H1 (cell line): ENCODE measurements around the gene ING5. TPM values are rescaled to one million over a fixed set of nuclear protein-coding genes. Genes with fewer than 3 reads are reported as not detected.

Source experiments
- CTCF ChIA-PET: fragments of 300-600 bp; sonication (Branson Sonifier 250); formaldehyde crosslinking; loops from one replicate; lab custom pipeline; 2021; ENCODE audit not compliant: partially characterized antibody; lab: Charles Lee
- POLR2A ChIA-PET: fragments of 300-600 bp; sonication (Branson Sonifier 250); formaldehyde crosslinking; loops from one replicate; lab custom pipeline; 2021; ENCODE audit warnings: inconsistent platforms; ENCODE audit not compliant: partially characterized antibody; lab: Charles Lee
- DNase-seq, 2 experiments: peaks; one replicate each; pipeline versions ENCODE4 v3.0.0 to v3.0.0-alpha.2; 2010 to 2022; ENCODE audit warnings: low spot score in 2 of 2, low read depth in 1 of 2, mixed read lengths in 1 of 2
- FAIRE-seq: peaks from 2 replicates; lab custom pipeline; 2011; peaks lifted over from hg19 to GRCh38; lab: Jason Lieb, UNC
- H2AFZ ChIP-seq: 2 replicates; pipeline ENCODE4 v1.8.1; 2012; ENCODE audit warnings: low read length, inconsistent platforms
- H2AK5ac ChIP-seq: 2 replicates; pipeline ENCODE4 v1.6.1; 2013; ENCODE audit warnings: low read depth, low read length
- H2BK120ac ChIP-seq: replicated peaks from 2 replicates; pipeline ENCODE3; 2013; ENCODE audit warnings: low read depth, low read length, inconsistent platforms
- H2BK12ac ChIP-seq: 2 replicates; pipeline ENCODE4 v1.6.1; 2013; ENCODE audit warnings: low read depth, low read length
- H2BK15ac ChIP-seq: 2 replicates; pipeline ENCODE4 v1.6.1; 2013; ENCODE audit warnings: low read length
- H2BK20ac ChIP-seq: 2 replicates; pipeline ENCODE4 v1.6.1; 2013; ENCODE audit warnings: low read length
- H2BK5ac ChIP-seq: 2 replicates; pipeline ENCODE4 v1.6.1; 2013; ENCODE audit warnings: low read depth, low read length
- H3K14ac ChIP-seq: 2 replicates; pipeline ENCODE4 v1.6.1; 2013; ENCODE audit warnings: inconsistent platforms; ENCODE audit not compliant: insufficient read length
- H3K18ac ChIP-seq: 2 replicates; pipeline ENCODE4 v1.6.1; 2013; ENCODE audit warnings: low read length; ENCODE audit errors: extremely low read depth
- H3K23ac ChIP-seq: 2 replicates; pipeline ENCODE4 v1.6.1; 2013; ENCODE audit warnings: inconsistent platforms; ENCODE audit not compliant: insufficient read length
- H3K23me2 ChIP-seq: 2 replicates; pipeline ENCODE4 v1.6.1; 2013; ENCODE audit warnings: low read depth, low read length
- H3K27ac ChIP-seq: 2 replicates; pipeline ENCODE4 v1.6.1; 2011; ENCODE audit warnings: low read depth, low read length, inconsistent platforms
- H3K27me3 ChIP-seq, 4 experiments: replicated peaks in 1 of 4; 1 replicate in 1 of 4; 2 replicates in 3 of 4; pipeline versions ENCODE4 v1.6.1 to v1.8.1; 2011 to 2013; ENCODE audit warnings: low read length in 3 of 4, mild to moderate bottlenecking in 3 of 4, inconsistent platforms in 2 of 4, mixed read lengths in 2 of 4, moderate library complexity in 1 of 4; ENCODE audit not compliant: control insufficient read depth in 3 of 4, insufficient read depth in 3 of 4; ENCODE audit errors: extremely low read depth in 1 of 4
- H3K36me3 ChIP-seq, 4 experiments: 2 replicates each; pipeline versions ENCODE4 v1.6.1 to v1.8.1; 2011 to 2013; ENCODE audit warnings: mild to moderate bottlenecking in 4 of 4, low read length in 3 of 4, moderate library complexity in 2 of 4, control low read depth in 1 of 4, inconsistent platforms in 1 of 4; ENCODE audit not compliant: insufficient read depth in 4 of 4, control insufficient read depth in 2 of 4
- H3K4ac ChIP-seq: replicated peaks from 2 replicates; pipeline ENCODE3; 2013; ENCODE audit warnings: low read length, low read depth, mixed read lengths, inconsistent platforms; ENCODE audit not compliant: insufficient read length
- H3K4me1 ChIP-seq, 4 experiments: replicated peaks in 1 of 4; 1 replicate in 1 of 4; 2 replicates in 3 of 4; pipeline versions ENCODE4 v1.6.1 to v1.8.1; 2011 to 2013; ENCODE audit warnings: low read length in 3 of 4, inconsistent platforms in 2 of 4, mixed read lengths in 1 of 4; ENCODE audit not compliant: insufficient read depth in 4 of 4, control insufficient read depth in 3 of 4
- H3K4me2 ChIP-seq, 2 experiments: 2 replicates each; pipeline versions ENCODE4 v1.6.1 to v1.8.1; 2011 to 2013; ENCODE audit warnings: low read depth in 2 of 2, low read length in 2 of 2, control low read depth in 1 of 2, inconsistent platforms in 1 of 2, mild to moderate bottlenecking in 1 of 2; ENCODE audit not compliant: insufficient read depth in 1 of 2
- H3K4me3 ChIP-seq, 4 experiments: fragments of 200-600, 300-600 bp in 1 of 4; sonication (generic), shearing (Covaris generic), sonication (Bioruptor Twin) in 1 of 4; 2 replicates each; pipeline versions ENCODE4 v1.5.1 to v1.8.1; 2011 to 2016; ENCODE audit warnings: low read length in 4 of 4, low read depth in 3 of 4, control low read depth in 2 of 4, inconsistent platforms in 2 of 4, mild to moderate bottlenecking in 2 of 4, mixed read lengths in 1 of 4, moderate library complexity in 1 of 4; ENCODE audit not compliant: insufficient read depth in 2 of 4; ENCODE audit errors: extremely low read depth in 1 of 4
- H3K56ac ChIP-seq: replicated peaks from 2 replicates; pipeline ENCODE3; 2013; ENCODE audit warnings: low read depth, mild to moderate bottlenecking, mixed read lengths, low read length, inconsistent platforms; ENCODE audit not compliant: insufficient read length
- H3K79me1 ChIP-seq: 2 replicates; pipeline ENCODE4 v1.6.1; 2013; ENCODE audit warnings: low read depth, low read length, control low read depth
- H3K79me2 ChIP-seq, 2 experiments: 2 replicates each; pipeline versions ENCODE4 v1.6.1 to v1.8.1; 2012 to 2013; ENCODE audit warnings: low read length in 2 of 2, mild to moderate bottlenecking in 2 of 2, inconsistent platforms in 1 of 2; ENCODE audit not compliant: insufficient read depth in 2 of 2, control insufficient read depth in 1 of 2
- H3K9ac ChIP-seq, 4 experiments: replicated peaks in 1 of 4; 1 replicate in 1 of 4; 2 replicates in 3 of 4; pipeline versions ENCODE4 v1.6.1 to v1.8.1; 2011 to 2013; ENCODE audit warnings: low read depth in 3 of 4, low read length in 3 of 4, control low read depth in 2 of 4, mild to moderate bottlenecking in 2 of 4, moderate library complexity in 2 of 4, inconsistent platforms in 1 of 4; ENCODE audit errors: extremely low read depth in 1 of 4
- H3K9me3 ChIP-seq, 2 experiments: 2 replicates each; pipeline versions ENCODE4 v1.6.1 to v1.8.1; 2012 to 2013; ENCODE audit warnings: mild to moderate bottlenecking in 2 of 2, moderate library complexity in 2 of 2, control low read depth in 1 of 2, inconsistent platforms in 1 of 2, low read depth in 1 of 2, low read length in 1 of 2, mixed read lengths in 1 of 2; ENCODE audit not compliant: insufficient read depth in 2 of 2
- H4K20me1 ChIP-seq, 2 experiments: replicated peaks in 1 of 2; 2 replicates each; pipeline versions ENCODE3 to v1.8.1; 2011 to 2013; ENCODE audit warnings: inconsistent platforms in 2 of 2, low read length in 2 of 2, mild to moderate bottlenecking in 1 of 2; ENCODE audit not compliant: insufficient read depth in 2 of 2, control insufficient read depth in 1 of 2
- H4K5ac ChIP-seq: 2 replicates; pipeline ENCODE4 v1.6.1; 2013; ENCODE audit warnings: low read length, low read depth, mixed read lengths, inconsistent platforms; ENCODE audit not compliant: insufficient read length
- H4K8ac ChIP-seq: 2 replicates; pipeline ENCODE4 v1.8.0; 2013; ENCODE audit warnings: mild to moderate bottlenecking, moderate library complexity, low read length, inconsistent platforms; ENCODE audit not compliant: insufficient read depth; ENCODE audit errors: extremely low read depth
- H4K91ac ChIP-seq: replicated peaks from 2 replicates; pipeline ENCODE3; 2013; ENCODE audit warnings: low read length, mixed read lengths, inconsistent platforms; ENCODE audit not compliant: insufficient read length
- ATF2 ChIP-seq: IDR thresholded peaks from 2 replicates; pipeline ENCODE4 v1.6.1; 2012; ENCODE audit warnings: low read length, inconsistent platforms
- EZH2 ChIP-seq: fragments of 200-600 bp; sonication (generic); IDR thresholded peaks from 2 replicates; pipeline ENCODE4 v1.7.1; 2012; ENCODE audit warnings: low read depth, mild to moderate bottlenecking, moderate library complexity, low read length, inconsistent platforms; ENCODE audit not compliant: severe bottlenecking
- GABPA ChIP-seq: IDR thresholded peaks from 2 replicates; pipeline ENCODE4 v1.6.1; 2011; ENCODE audit warnings: mild to moderate bottlenecking, low read length, moderate library complexity, borderline replicate concordance; ENCODE audit not compliant: insufficient read depth
- NANOG ChIP-seq: IDR thresholded peaks from 2 replicates; pipeline ENCODE4 v1.6.1; 2011; ENCODE audit warnings: low read length, low read depth, mild to moderate bottlenecking, inconsistent platforms; ENCODE audit not compliant: insufficient read depth, poor library complexity, severe bottlenecking
- SUZ12 ChIP-seq: fragments of 200-600 bp; sonication (generic); IDR thresholded peaks from 2 replicates; pipeline ENCODE4 v1.6.1; 2012; ENCODE audit warnings: mild to moderate bottlenecking, inconsistent platforms, low read length, moderate library complexity, mixed read lengths
- YY1 ChIP-seq: IDR thresholded peaks from 2 replicates; pipeline ENCODE4 v1.6.1; 2011; ENCODE audit warnings: low read depth, mild to moderate bottlenecking, low read length
- WGBS, 2 experiments: shearing (Covaris generic) in 1 of 2; methylation state at CpG; one replicate each; pipeline versions ENCODE4 v1.1.6 to v1.1.7; 2013 to 2015; ENCODE audit warnings: low lambda C conversion rate in 2 of 2, mixed read lengths in 2 of 2, inconsistent platforms in 1 of 2, low coverage in 1 of 2, missing lambda C conversion rate in 1 of 2; ENCODE audit not compliant: insufficient replicate concordance in 2 of 2, insufficient coverage in 1 of 2, insufficient read length in 1 of 2; ENCODE audit errors: extremely low coverage in 1 of 2, missing lambda C conversion rate in 1 of 2; 5-methylcytosine and 5-hydroxymethylcytosine counted together
- polyA plus RNA-seq, 7 experiments: library from polyadenylated mRNA; depleted of rRNA in 3 of 7; stranded (reverse) in 5 of 7; unstranded in 2 of 7; fragments of >200 nt in 5 of 7; fragments of 200-250 nt in 2 of 7; gene quantifications; 1 replicate in 5 of 7; 2 replicates in 1 of 7; 4 replicates in 1 of 7; pipeline versions ENCODE4 v1.2.1 to v1.2.3, GENCODE V29; 2011 to 2013; ENCODE audit warnings: missing spikeins in 2 of 7, mixed read lengths in 2 of 7
- total RNA-seq: library from RNA; stranded (reverse); fragmentation: NEBNext Ultra II Directional; extraction: Animal tissue kit (Norgen Biotek cat#: 25700); gene quantifications from 2 replicates; pipeline ENCODE4 v1.2.1, GENCODE V29; 2021

The ING5 gene
- total and polyA plus RNA-seq, 2 of the 8 experiments (the other 6 are each of a cell fraction or from before 2014, with no cell fraction given) = 41.5 to 47.4 TPM

- peaks cover 9% of the 10 kb centered on the region; the same call in 1 of the 2 replicates for H3K23me2 ChIP-seq
- H2AK5ac ChIP-seq = no peak overlapping the region
- H2AFZ ChIP-seq = no peak overlapping the region
- H3K27me3 ChIP-seq = no peaks in the 10 kb centered on the region; a peak in 1 of 7 replicates
- H3K4ac ChIP-seq = no peak overlapping the region
- H4K91ac ChIP-seq = no peak overlapping the region
- no peak overlapping the region for H3K23ac ChIP-seq
- no peak overlapping the region for H2BK5ac ChIP-seq
- H3K14ac ChIP-seq = no peak overlapping the region
- H2BK20ac ChIP-seq = no peak overlapping the region
- no peaks in the 10 kb centered on the region for H3K36me3 ChIP-seq
- TF ChIP-seq NANOG (no peak), YY1 (no peak), EZH2 (no peak), SUZ12 (no peak), GABPA (no peak), ATF2 (no peak)
- no peak overlapping the region for H3K56ac ChIP-seq
- no peak overlapping the region for H3K27ac ChIP-seq
- no peaks in the 10 kb centered on the region for H3K9me3 ChIP-seq
- no peak overlapping the region for H3K9ac ChIP-seq
- no peak for DNase-seq
- no peak overlapping the region for H4K8ac ChIP-seq
- H3K79me2 ChIP-seq = no peaks in the 10 kb centered on the region
- H3K4me2 ChIP-seq = no peak overlapping the region
- H2BK12ac ChIP-seq = no peak overlapping the region
- no peak overlapping the region for H3K4me3 ChIP-seq
- H3K79me1 ChIP-seq = no peaks in the 10 kb centered on the region; the same call in 1 of the 2 replicates
- no peak overlapping the region for H2BK120ac ChIP-seq
- no peak overlapping the region for H4K5ac ChIP-seq
- 89% methylated on average over 15 of the region's 15 CpGs; no CpG with 5 or more reads in 1 of the 2 experiments for WGBS, 2 experiments
- H2BK15ac ChIP-seq = no peak overlapping the region
- CTCF ChIA-PET = interaction anchor here (0.8 to 2.0 kb wide), 5 partner anchors 30 to 139 kb away, joined by 3 to 6 read pairs (median 3); no protein-coding TSS in a partner anchor
- POLR2A ChIA-PET = interaction anchor here (1.5 kb wide), 1 partner anchor 37 kb away, joined by 6 read pairs; the partner anchor contains the start of gene ING5
- H4K20me1 ChIP-seq = peaks cover 0 to 1% of the 10 kb centered on the region in 2 experiments
- peaks cover 0 to 2% (median 0%) of the 10 kb centered on the region in 4 experiments; a peak in 2 of 7 replicates for H3K4me1 ChIP-seq
- no peak for FAIRE-seq
- H3K18ac ChIP-seq = no peak overlapping the region
These were observed 37.3 kb downstream of the ING5 start for GRCh38 chr2:241739177-241739576.
